SK-N-SH treated with all-trans-retinoic acid at 6 μM for 48 hours (cell line): ENCODE measurements around the gene LAMB3.

Source experiments
- ATAC-seq: fragments of 200-7000 bp; cut with Tn5 transposase; 3 replicates; pipeline ENCODE4 v1.9.1; 2020; ENCODE audit warnings: mild to moderate bottlenecking, moderate library complexity
- ARNTL ChIP-seq: fragments of 450-650 bp; formaldehyde crosslinking; IDR thresholded peaks from 2 replicates; pipeline ENCODE4 v1.5.0; 2020; ENCODE audit warnings: low read depth, mild to moderate bottlenecking, moderate library complexity, borderline replicate concordance
- BACH2 ChIP-seq: fragments of 250-450 bp; sonication (Bioruptor Pico); IDR thresholded peaks from 2 replicates; pipeline ENCODE4 v1.9.0; 2021; ENCODE audit warnings: mild to moderate bottlenecking, borderline replicate concordance
- CREB5 ChIP-seq: fragments of 250-450 bp; sonication (Bioruptor Pico); IDR thresholded peaks from 2 replicates; pipeline ENCODE4 v1.5.1; 2020; ENCODE audit warnings: low read depth, mild to moderate bottlenecking, moderate library complexity
- CSDC2 ChIP-seq: fragments of 250-450 bp; sonication (Bioruptor Pico); IDR thresholded peaks from 2 replicates; pipeline ENCODE4 v1.5.0; 2020; ENCODE audit warnings: mild to moderate bottlenecking, moderate library complexity
- ESRRG ChIP-seq: fragments of 250-450 bp; sonication (Bioruptor Pico); IDR thresholded peaks from 2 replicates; pipeline ENCODE4 v1.6.1; 2021; ENCODE audit warnings: mild to moderate bottlenecking
- GLIS3 ChIP-seq: fragments of 250-450 bp; sonication (Bioruptor Pico); IDR thresholded peaks from 2 replicates; pipeline ENCODE4 v1.5.0; 2020; ENCODE audit warnings: mild to moderate bottlenecking, moderate library complexity
- ISL1 ChIP-seq: fragments of 250-450 bp; sonication (Bioruptor Pico); IDR thresholded peaks from 2 replicates; pipeline ENCODE4 v2.1.2; 2022; ENCODE audit warnings: mild to moderate bottlenecking, moderate library complexity
- PATZ1 ChIP-seq: fragments of 250-450 bp; sonication (Bioruptor Pico); IDR thresholded peaks from 2 replicates; pipeline ENCODE4 v1.8.0; 2020; ENCODE audit warnings: mild to moderate bottlenecking, moderate library complexity, borderline replicate concordance
- POU6F1 ChIP-seq: fragments of 250-450 bp; sonication (Bioruptor Pico); IDR thresholded peaks from 2 replicates; pipeline ENCODE4 v1.8.0; 2021; ENCODE audit warnings: low read depth, mild to moderate bottlenecking, moderate library complexity, borderline replicate concordance
- PPARA ChIP-seq: fragments of 250-450 bp; sonication (Bioruptor Pico); IDR thresholded peaks from 2 replicates; pipeline ENCODE4 v1.5.0; 2020; ENCODE audit warnings: mild to moderate bottlenecking, borderline replicate concordance
- SNAI2 ChIP-seq: fragments of 250-450 bp; sonication (Bioruptor Pico); IDR thresholded peaks from 2 replicates; pipeline ENCODE4 v1.5.0; 2020; ENCODE audit warnings: mild to moderate bottlenecking, moderate library complexity
- TCF4 ChIP-seq: fragments of 250-450 bp; sonication (Bioruptor Pico); IDR thresholded peaks from 2 replicates; pipeline ENCODE4 v1.8.0; 2021; ENCODE audit warnings: mild to moderate bottlenecking, moderate library complexity, borderline replicate concordance
- TOX ChIP-seq: fragments of 250-450 bp; sonication (Bioruptor Pico); IDR thresholded peaks from 2 replicates; pipeline ENCODE4 v1.8.0; 2021; ENCODE audit warnings: mild to moderate bottlenecking, moderate library complexity, borderline replicate concordance
- TSHZ2 ChIP-seq: fragments of 250-450 bp; sonication (Bioruptor Pico); IDR thresholded peaks from 2 replicates; pipeline ENCODE4 v1.5.0; 2020; ENCODE audit warnings: mild to moderate bottlenecking, moderate library complexity
- ZFP30 ChIP-seq: fragments of 450-650 bp; formaldehyde crosslinking; IDR thresholded peaks from 2 replicates; pipeline ENCODE4 v1.5.0; 2022; ENCODE audit warnings: mild to moderate bottlenecking, moderate library complexity
- ZNF70 ChIP-seq: fragments of 450-650 bp; formaldehyde crosslinking; IDR thresholded peaks from 2 replicates; pipeline ENCODE4 v1.5.0; 2020; ENCODE audit warnings: mild to moderate bottlenecking, moderate library complexity
- ZNF8 ChIP-seq: fragments of 450-650 bp; formaldehyde crosslinking; IDR thresholded peaks from 2 replicates; pipeline ENCODE4 v1.5.0; 2020; ENCODE audit warnings: mild to moderate bottlenecking, moderate library complexity

Gene LAMB3

GRCh38 chr1:209593747-209594146, 58.5 kb downstream of the LAMB3 start:
- ATAC-seq, result peak; percentile 31; the same call in 1 of the 3 replicates
- TF ChIP-seq SNAI2 (CRISPR knock-in tag) (no peak), GLIS3 (CRISPR knock-in tag) (no peak), TSHZ2 (CRISPR knock-in tag) (no peak), ZNF8 (CRISPR knock-in tag) (no peak)

GRCh38 chr1:209590405-209590804, 61.8 kb downstream of the LAMB3 start:
- no peak for TF ChIP-seq SNAI2 (CRISPR knock-in tag)
- ATAC-seq, result peak; percentile 56

- ATAC-seq, result no peak
- TF ChIP-seq GLIS3 (CRISPR knock-in tag) (no peak), ISL1 (CRISPR knock-in tag) (no peak), TOX (CRISPR knock-in tag) (no peak), PATZ1 (CRISPR knock-in tag) (no peak), ESRRG (CRISPR knock-in tag) (no peak), ARNTL (no peak), TCF4 (no peak), TSHZ2 (CRISPR knock-in tag) (no peak), ZFP30 (CRISPR knock-in tag) (no peak)
- TF ChIP-seq, all 23 proteins: peak for 0
Measured at GRCh38 chr1:209589863-209590262, 62.4 kb downstream of the LAMB3 start.

GRCh38 chr1:209589440-209589839, 62.8 kb downstream of the LAMB3 start:
- TF ChIP-seq PATZ1 (CRISPR knock-in tag) (no peak), ZNF70 (CRISPR knock-in tag) (no peak), ARNTL (no peak), TCF4 (no peak), CSDC2 (CRISPR knock-in tag) (no peak), GLIS3 (CRISPR knock-in tag) (no peak), TOX (CRISPR knock-in tag) (no peak), CREB5 (CRISPR knock-in tag) (no peak), PPARA (no peak), POU6F1 (CRISPR knock-in tag) (no peak), ZFP30 (CRISPR knock-in tag) (no peak), BACH2 (no peak)
- ATAC-seq, result no peak
